AG08396 (cell line): ENCODE data around the gene NPIPB12.
"Not testable (repeated sequence)": the region's sequence is repeated elsewhere in the genome, so short reads cannot be mapped to it uniquely, and the experiment has no call there.

Experiments used
- DNase-seq: peaks from one replicate; pipeline ENCODE4 v3.0.0; 2012; ENCODE audit warnings: low spot score, mixed read lengths

Gene NPIPB12

GRCh38 chr16:29506308-29506707 is at the start of gene NPIPB12:
NPIPB12 (minus strand) TSS chr16:29506408.
- DNase-seq, result not testable (repeated sequence)

GRCh38 chr16:29521520-29521919 is 15.3 kb upstream of the NPIPB12 start:
- not testable (repeated sequence) for DNase-seq

- not testable (repeated sequence) for DNase-seq
These were observed 23.9 kb downstream of the NPIPB12 start for GRCh38 chr16:29482276-29482675.

GRCh38 chr16:29472065-29472464 is 34.1 kb downstream of the NPIPB12 start:
- not testable (repeated sequence) for DNase-seq

GRCh38 chr16:29469660-29470059 is 36.5 kb downstream of the NPIPB12 start:
- DNase-seq, result not testable (repeated sequence)

- not testable (repeated sequence) for DNase-seq
These were observed 38.4 kb downstream of the NPIPB12 start for GRCh38 chr16:29467654-29468366.

GRCh38 chr16:29466904-29467303 is 39.3 kb downstream of the NPIPB12 start:
- DNase-seq, result not testable (repeated sequence)

- not testable (repeated sequence) for DNase-seq
These were observed 40.0 kb downstream of the NPIPB12 start for GRCh38 chr16:29465985-29466824.

- not testable (repeated sequence) for DNase-seq
These were observed 45.6 kb downstream of the NPIPB12 start for GRCh38 chr16:29460647-29461030.

GRCh38 chr16:29459706-29460646 is 46.2 kb downstream of the NPIPB12 start, which contains the start of gene SULT1A4:
SULT1A4 (plus strand) TSS chr16:29459913; CDS start chr16:29461386, 1,473 bp downstream.
- not testable (repeated sequence) for DNase-seq

GRCh38 chr16:29457660-29458059 is 48.5 kb downstream of the NPIPB12 start:
- DNase-seq, result not testable (repeated sequence)

GRCh38 chr16:29454828-29455227 is 51.4 kb downstream of the NPIPB12 start:
- not testable (repeated sequence) for DNase-seq

GRCh38 chr16:29454269-29454668 is 51.9 kb downstream of the NPIPB12 start, which contains the start of the genes BOLA2 and SLX1B:
BOLA2 (minus strand) TSS chr16:29454351; CDS start chr16:29454253, 98 bp downstream.
SLX1B (plus strand) TSS chr16:29454533.
- DNase-seq, result not testable (repeated sequence)

- not testable (repeated sequence) for DNase-seq
These were observed 52.5 kb downstream of the NPIPB12 start for GRCh38 chr16:29453754-29454153.
